NCI-H526 (cell line): Measurements from ENCODE around the gene THBS4.

Source experiments
- DNase-seq, 2 experiments: peaks; one replicate each; lab custom pipeline; 2025; lab: John Stamatoyannopoulos, UW

The THBS4 gene

DNA sequence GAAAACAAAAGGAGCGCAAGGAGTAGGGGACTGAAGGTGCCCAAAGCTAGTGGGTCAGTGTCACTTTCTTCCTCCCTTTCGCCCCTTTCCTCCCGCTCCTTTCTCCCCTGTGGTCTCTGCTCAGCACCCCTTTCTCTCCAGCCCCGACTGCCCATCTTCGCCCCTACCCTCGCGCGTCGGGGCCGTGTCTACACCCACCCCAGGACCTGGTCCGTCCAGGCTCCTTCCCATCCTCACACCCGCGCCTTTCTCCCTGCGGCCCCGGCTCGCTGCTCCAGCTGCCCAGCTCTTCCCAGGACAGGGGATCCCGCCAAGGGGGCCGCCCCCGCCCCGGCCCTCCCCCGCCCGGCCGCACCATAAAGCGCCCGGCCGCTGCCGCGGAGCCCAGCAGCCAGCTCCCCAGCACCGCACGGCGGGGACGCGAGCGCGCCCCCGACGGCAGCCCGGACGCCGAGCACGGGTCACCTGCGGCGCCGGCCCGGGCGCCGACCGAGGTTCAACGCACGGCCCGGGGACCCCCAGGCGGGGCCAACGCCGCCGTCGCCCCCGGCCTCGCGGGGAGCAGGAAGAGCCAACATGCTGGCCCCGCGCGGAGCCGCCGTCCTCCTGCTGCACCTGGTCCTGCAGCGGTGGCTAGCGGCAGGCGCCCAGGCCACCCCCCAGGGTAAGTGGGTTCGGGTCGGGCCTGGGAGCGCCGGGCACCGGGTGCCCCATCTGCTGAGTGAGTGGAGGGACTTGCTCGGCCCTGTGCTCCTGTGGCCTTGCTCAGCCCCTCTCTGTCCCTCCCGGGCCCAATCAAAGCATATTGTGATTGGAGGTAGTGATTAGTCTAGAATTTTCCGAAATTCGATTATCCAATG, at the start of gene THBS4:
Gene THBS4 (plus strand): TSS at position 387 of the 860 bp plus-strand sequence. CDS start 190 bp downstream, at position 577.
- peak in 1 of 2 experiments; percentile 17 for DNase-seq

DNA sequence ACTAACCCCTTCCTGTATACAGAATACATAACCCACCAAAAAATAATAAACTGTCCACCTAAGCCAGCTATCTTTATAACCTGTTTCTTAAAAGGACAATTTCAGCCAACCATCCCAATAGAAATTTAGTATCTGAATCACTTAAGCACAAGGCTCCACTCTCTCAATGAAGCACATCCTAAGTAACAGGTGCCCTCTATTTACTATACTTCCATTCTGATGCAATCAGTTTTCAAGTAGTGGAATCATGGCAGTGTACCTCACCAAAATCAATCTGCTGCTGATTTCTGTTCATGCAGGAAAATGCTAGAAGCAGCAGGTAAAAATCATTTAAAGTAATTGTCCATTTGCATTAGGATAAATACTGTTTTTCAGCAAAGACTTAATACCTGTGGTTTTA, 48.9 kb upstream of the THBS4 start:
- no peak for DNase-seq

DNA sequence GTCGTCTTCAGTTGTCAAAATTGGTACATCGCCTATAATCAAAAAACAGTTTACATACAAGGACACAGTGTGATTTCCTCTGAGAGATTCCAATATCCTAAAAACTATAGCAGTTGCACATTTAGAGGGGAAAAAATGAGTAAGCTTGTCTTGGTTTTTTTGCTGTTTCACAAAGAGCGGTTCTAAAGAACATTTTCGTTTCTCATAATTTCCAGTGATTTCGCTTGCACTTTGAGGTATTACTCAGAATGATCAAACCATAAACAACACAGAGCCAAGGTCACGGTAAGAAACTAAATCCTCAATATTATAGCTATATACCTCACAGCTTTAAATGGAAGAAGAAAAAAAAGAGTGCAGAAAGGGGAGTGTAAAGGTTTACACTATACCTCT, 44.9 kb upstream of the THBS4 start:
- DNase-seq: no peak

DNA sequence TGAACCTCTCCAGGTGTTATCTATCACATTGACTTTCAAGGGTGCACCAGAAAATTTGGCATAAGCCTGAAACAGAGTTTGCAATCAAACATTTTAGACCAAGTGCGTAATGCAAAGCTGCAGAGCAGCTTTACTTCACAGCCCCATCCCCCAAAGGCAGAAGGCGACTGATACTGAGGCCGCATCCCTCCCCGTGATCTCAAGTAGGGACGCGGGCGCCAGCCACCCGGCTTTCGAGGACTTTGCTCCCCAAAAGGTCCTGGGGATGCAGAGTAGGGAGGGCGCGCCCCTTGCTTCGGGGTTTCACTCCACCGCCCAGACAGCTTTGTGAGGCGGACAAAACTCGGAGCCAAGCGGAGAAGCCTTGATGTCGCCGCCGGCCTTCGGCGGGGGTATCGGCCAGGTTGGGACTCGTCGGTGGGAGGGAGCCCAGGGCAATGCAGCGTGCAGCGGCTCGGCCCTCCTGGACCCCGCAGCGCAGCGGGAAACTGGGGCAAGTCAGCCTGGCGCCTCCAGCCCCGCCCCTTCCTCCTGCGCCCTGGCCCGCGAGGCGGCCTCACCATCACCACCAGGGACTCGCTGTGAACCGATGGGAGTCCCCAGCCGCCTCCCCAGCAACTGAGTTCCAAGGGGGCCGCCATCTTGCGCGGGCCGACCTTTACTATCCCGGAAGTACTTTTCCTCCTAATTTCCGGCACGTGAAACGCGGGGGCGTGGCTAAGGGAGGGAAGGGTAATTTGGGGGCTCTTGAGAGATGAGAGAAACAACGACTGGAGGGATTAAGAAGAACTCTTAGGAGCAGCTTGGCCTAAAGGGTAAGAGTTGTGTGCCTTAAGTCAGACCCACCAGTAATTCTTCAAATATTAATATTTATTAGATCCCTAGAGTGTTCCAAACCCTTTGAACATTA, 44.3 kb upstream of the THBS4 start, which contains the start of gene MTX3:
Gene MTX3 (minus strand): TSS at position 665 of the 910 bp plus-strand sequence. CDS start 24 bp downstream, at position 641.
- DNase-seq: peak; percentile 65 to 87

- no peak for DNase-seq
Observed at GRCh38 chr5:79992891-79993657, 42.1 kb upstream of the THBS4 start.

GRCh38 chr5:79999722-80000121, 35.4 kb upstream of the THBS4 start:
- DNase-seq: no peak

DNA sequence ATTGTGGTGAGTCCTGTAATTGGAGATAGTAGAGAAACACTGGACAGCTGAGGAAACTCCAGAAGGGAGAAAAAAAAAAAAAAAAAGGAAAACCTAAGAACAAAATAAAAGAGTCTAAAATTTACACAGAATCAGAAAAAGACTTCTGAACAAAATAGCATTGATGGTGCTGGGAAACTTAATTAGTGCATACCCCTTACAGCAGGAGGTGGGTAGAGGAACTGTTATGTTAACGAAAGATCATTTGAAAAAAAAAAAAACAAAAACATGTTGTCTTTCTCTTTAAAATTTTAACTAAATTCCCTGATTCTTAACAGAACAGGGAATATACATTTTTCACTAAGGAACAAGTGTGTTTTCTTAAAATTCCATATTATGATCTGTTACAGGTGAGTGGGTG, 32.5 kb upstream of the THBS4 start:
- DNase-seq: no peak

- DNase-seq: no peak
Observed at GRCh38 chr5:80008995-80009765, 26.0 kb upstream of the THBS4 start.

DNA sequence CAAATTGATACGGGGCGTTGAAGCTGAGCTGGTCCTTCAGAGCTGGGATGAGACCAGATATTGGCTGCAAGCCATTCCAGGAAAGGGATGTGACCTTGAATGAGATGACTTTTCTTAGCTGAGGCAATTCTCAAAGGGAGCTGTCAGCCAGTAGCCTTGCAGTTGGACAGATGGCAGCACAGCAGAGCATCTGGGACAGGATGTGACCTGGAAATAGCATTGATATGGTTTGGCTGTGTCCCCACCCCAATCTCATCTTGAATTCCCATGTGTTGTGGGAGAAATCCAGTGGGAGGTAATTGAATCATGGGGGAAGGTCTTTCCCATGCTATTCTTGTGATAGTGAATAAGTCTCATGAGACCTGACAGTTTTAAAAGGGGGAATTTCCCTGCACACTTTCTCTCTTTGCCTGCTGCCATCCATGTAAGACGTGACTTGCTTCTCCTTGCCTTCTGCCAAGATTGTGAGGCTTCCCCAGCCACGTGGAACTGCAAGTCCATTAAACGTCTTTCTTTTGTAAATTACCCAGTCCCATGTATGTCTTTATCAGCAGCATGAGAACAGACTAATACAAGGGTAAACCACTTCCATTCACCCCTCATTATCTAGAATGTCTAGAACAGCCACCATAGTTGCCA, 24.3 kb upstream of the THBS4 start:
- no peak for DNase-seq

DNA sequence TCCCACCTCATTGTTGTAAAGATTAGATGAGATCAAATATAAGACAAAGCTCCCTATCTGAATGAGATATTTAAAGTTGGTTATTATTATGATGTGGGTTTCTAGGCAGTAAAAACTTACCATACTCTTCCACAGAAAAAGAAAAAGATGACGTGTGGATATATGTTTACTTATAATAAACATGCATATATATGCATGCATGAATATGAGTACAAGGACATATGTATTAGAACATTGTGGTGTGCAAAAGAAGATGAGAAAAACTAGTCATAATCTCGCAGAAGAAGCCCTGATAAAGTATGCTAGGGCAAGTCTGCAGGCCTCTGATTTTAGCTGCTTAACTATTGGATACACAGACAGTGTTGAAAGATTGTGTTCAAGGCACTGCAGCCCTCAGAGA, 10.1 kb upstream of the THBS4 start:
- DNase-seq: no peak

DNA sequence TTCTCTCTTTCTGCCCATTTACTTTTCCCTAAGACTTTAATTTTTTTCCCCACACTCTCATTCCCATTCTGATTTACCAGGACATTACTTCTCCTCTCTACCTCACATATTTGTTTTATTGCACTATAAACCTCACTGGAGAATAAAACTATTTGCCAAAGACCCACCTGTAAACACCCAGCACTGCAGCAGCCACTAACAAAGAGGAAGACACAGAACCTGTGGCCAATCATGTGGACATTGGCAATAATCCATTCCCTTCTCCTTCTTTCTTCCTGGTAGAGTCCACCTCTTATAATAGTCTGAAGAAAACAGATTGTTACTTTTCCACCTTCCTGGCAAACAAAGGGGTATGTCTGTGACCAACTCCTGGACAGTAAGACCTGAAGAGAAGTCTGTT, 8.3 kb upstream of the THBS4 start:
- no peak for DNase-seq

DNA sequence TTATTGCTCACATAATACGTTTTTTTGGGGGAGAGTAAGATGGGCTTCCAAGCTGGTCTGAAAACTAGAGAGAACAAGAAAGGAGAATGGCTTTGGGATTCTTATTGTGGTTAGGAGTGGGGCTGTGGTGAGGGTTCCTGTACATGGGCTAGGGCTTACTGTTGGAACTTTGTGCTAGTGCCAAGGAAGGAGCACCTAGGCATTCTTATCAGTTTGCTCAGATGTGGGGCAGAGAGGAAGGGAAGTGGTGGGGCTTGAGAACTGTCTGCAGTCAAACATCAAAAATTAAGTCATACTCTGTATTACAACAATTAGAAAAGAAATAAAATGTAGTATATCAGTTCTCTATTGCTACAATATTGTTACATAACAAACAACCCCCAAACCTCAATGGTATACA, 4.0 kb upstream of the THBS4 start:
- no peak for DNase-seq

DNA sequence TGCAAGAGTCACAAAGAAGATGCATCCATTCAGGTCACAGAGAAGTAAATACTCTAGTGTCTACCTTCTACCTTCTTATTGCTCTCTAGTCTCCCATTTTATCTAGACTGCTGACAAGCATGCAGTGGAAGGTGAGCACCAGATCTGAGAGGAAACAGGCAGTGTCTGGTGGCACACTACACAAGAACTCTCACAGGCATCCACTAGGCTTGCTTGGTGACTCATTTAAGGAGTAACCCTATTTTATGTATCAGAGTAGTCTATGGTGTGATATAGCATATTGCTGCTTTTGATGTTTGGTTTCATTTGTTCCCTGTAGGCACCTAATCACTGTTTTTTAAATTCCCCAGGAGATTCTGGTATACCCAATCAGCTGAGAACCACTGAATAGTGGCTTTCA, 1.6 kb upstream of the THBS4 start:
- no peak for DNase-seq

- DNase-seq: no peak
Observed at GRCh38 chr5:80034559-80034958, 589 bp upstream of the THBS4 start.

- no peak for DNase-seq
Observed at GRCh38 chr5:80035839-80036238, 691 bp downstream of the THBS4 start.

GRCh38 chr5:80036615-80037014, 1.5 kb downstream of the THBS4 start:
- DNase-seq: no peak

GRCh38 chr5:80037366-80037765, 2.2 kb downstream of the THBS4 start:
- DNase-seq: peak in 1 of 2 experiments; percentile 2

DNA sequence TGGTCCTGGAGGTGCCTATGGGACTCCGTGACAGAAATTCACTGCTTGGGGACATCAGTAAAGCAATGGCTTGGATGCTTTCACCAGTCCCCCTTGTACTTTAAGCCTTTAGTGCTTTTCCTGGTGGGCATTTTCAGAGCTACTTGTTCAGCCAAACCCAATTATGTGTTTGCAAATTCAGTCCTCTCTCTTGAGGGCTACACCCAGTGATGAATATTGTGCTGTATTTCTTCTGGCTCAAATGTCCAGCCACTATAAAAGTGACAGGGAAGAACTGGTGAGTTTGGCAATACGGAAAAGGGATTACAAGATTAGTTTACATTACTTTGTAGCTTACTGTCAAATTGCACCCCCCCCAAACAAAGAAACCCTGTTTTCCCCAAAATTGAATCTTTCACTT, 4.5 kb downstream of the THBS4 start:
- no peak for DNase-seq

DNA sequence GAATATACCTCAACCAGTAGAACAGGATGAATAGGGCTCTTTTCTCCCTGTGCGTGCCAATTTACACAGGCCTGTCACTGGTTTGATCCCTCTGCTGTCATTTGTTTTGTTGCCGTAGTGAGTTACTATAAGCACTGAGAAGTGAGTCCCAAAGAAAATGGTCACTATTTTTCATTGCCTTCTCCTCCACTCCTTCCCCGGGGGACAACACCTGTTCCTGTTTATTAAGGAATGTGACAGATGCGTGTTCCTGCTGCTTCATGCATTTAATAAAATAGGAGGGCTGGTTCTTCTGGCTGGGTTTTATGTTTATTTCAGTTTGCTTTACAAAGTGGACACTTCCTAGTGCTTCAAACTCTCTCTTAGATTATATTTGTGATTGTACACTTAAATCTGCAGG, 6.4 kb downstream of the THBS4 start:
- no peak for DNase-seq

DNA sequence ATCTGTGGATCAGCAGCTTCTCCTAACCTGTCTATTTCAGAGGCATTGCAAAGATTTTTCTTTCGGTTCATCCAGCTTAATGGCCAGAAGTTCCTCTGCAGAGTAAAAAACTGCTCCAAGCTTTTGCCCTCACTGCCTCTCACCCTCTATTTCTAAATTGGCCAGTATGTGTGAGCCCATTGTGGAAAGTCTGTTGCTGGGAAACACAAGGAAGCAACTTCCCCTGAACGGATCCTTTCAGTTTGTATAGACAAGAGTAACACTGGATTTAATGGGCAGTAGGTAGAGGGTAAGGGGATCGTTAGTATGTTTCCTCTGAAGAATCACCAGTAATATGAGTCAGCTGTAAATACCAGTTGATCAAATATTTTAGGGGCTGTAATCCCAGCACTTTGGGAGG, 7.2 kb downstream of the THBS4 start:
- no peak for DNase-seq

GRCh38 chr5:80043187-80043586, 8.0 kb downstream of the THBS4 start:
- DNase-seq: no peak
